CD4-positive, CD25-positive, alpha-beta regulatory T cell (primary cell): ENCODE data around the gene TMEM272. TPM values are rescaled to one million over a fixed set of nuclear protein-coding genes. Genes with fewer than 3 reads are reported as not detected.

Source experiments
- ATAC-seq, 2 donors: fragments of 150-1000 bp; cut with Tn5 transposase; one replicate each; pipeline ENCODE4 v1.10.0; 2021; ENCODE audit warnings: low read depth in 2 of 2, moderate number of reproducible peaks in 2 of 2, moderate library complexity in 1 of 2
- DNase-seq, 3 donors: peaks; one replicate each; pipeline versions ENCODE4 v3.0.0 to v3.0.0-alpha.2; 2012 to 2022; ENCODE audit warnings: mixed read lengths in 1 of 3
- H3K27ac ChIP-seq: one replicate; pipeline ENCODE4 v1.7.0; 2013; ENCODE audit warnings: mild to moderate bottlenecking, low read length; ENCODE audit not compliant: insufficient read depth, poor library complexity, severe bottlenecking
- H3K27me3 ChIP-seq: one replicate; pipeline ENCODE4 v1.7.0; 2013; ENCODE audit warnings: low read length; ENCODE audit not compliant: control insufficient read depth, insufficient read depth
- H3K36me3 ChIP-seq: one replicate; pipeline ENCODE4 v1.7.0; 2013; ENCODE audit warnings: mild to moderate bottlenecking, low read length, moderate library complexity; ENCODE audit not compliant: control insufficient read depth, insufficient read depth
- H3K4me1 ChIP-seq: 2 replicates; pipeline ENCODE4 v1.7.0; 2013; ENCODE audit warnings: mild to moderate bottlenecking, low read length; ENCODE audit not compliant: insufficient read depth, control insufficient read depth, poor library complexity, severe bottlenecking
- H3K4me3 ChIP-seq: one replicate; pipeline ENCODE4 v1.7.0; 2013; ENCODE audit warnings: low read depth, mild to moderate bottlenecking, low read length, moderate library complexity
- H3K9me3 ChIP-seq, 2 experiments: 1 replicate in 1 of 2; 2 replicates in 1 of 2; pipeline ENCODE4 v1.7.0; 2013; ENCODE audit warnings: low read length in 2 of 2, mild to moderate bottlenecking in 1 of 2, moderate library complexity in 1 of 2; ENCODE audit not compliant: control insufficient read depth in 2 of 2
- H3K27ac Mint-ChIP-seq, 3 donors: one replicate each; pipeline ENCODE4 v1.8.0; 2020 to 2022; ENCODE audit warnings: mild to moderate bottlenecking in 3 of 3, mixed read lengths in 3 of 3, moderate library complexity in 2 of 3
- H3K27me3 Mint-ChIP-seq: one replicate; pipeline ENCODE4 v1.8.0; 2022; ENCODE audit warnings: mild to moderate bottlenecking, mixed read lengths
- H3K36me3 Mint-ChIP-seq: one replicate; pipeline ENCODE4 v1.8.0; 2020; ENCODE audit warnings: mixed read lengths
- H3K4me1 Mint-ChIP-seq, 4 donors: one replicate each; pipeline ENCODE4 v1.8.0; 2020 to 2022; ENCODE audit warnings: mixed read lengths in 4 of 4, mild to moderate bottlenecking in 1 of 4
- H3K4me3 Mint-ChIP-seq, 4 donors: one replicate each; pipeline ENCODE4 v1.8.0; 2020 to 2022; ENCODE audit warnings: mild to moderate bottlenecking in 4 of 4, mixed read lengths in 4 of 4, moderate library complexity in 3 of 4
- H3K9me3 Mint-ChIP-seq, 7 donors: one replicate each; pipeline ENCODE4 v1.8.0; 2020 to 2022; ENCODE audit warnings: mixed read lengths in 7 of 7, mild to moderate bottlenecking in 3 of 7, moderate library complexity in 2 of 7
- polyA plus RNA-seq, 4 donors: library from polyadenylated mRNA; unstranded; fragments of 300-500 nt; fragmentation: Illumina TruSeq; gene quantifications; one replicate each; pipeline ENCODE4 v1.2.3, GENCODE V29; 2021
- total RNA-seq: library from RNA; stranded (reverse); gene quantifications from one replicate; pipeline ENCODE4 v1.2.3, GENCODE V29; 2022

Gene TMEM272
- total and polyA plus RNA-seq, 5 donors from 2014 or later, result 0.13 to 3.3 (median 0.32) TPM; not detected in 1

DNA sequence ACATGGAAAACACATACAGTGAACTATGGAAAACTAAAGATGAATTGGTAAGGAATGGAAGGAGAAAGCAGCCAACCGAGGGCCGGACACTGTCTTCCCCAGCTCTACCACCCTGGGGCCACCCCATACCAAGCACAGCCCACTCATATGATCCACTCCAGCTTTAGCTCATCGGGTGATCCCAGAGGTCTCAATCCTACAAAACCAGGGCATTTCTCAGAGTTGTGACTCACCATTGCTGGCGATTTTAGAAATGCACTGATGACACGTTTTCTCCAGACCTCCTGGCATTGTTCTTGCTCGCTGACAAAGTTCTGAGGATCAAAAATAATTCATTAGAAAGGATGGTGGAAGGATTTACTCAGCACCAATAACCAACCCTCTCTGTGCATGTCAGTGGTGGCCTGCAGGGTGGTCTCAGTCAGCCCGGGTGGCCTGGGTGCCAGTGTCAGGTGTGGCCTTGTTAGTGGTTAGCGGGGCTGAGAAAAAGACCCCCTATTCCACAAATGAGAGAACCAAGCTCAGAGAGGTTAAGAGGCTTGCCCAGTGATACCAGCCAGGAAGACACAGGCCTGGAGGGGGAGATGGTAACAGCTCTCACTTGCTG, 6.6 kb downstream of the TMEM272 start:
- Histone ChIP-seq H3K27ac (no peak overlapping the region), H3K36me3 (no peaks in the 10 kb centered on the region), H3K4me1 (no peaks in the 10 kb centered on the region), H3K27me3 (peaks cover 2% of the 10 kb centered on the region), H3K4me3 (no peak overlapping the region), H3K9me3 (no peaks in the 10 kb centered on the region)
- no peak for DNase-seq
- peaks cover 0 to 10% (median 2%) of the 10 kb centered on the region in 4 donors for H3K4me1 Mint-ChIP-seq
- H3K36me3 Mint-ChIP-seq, result no peaks in the 10 kb centered on the region
- H3K27ac Mint-ChIP-seq, result no peak overlapping the region
- ATAC-seq, result no peak
- no peak overlapping the region for H3K4me3 Mint-ChIP-seq
- no peaks in the 10 kb centered on the region for H3K9me3 Mint-ChIP-seq
- H3K27me3 Mint-ChIP-seq, result peaks cover 14% of the 10 kb centered on the region

DNA sequence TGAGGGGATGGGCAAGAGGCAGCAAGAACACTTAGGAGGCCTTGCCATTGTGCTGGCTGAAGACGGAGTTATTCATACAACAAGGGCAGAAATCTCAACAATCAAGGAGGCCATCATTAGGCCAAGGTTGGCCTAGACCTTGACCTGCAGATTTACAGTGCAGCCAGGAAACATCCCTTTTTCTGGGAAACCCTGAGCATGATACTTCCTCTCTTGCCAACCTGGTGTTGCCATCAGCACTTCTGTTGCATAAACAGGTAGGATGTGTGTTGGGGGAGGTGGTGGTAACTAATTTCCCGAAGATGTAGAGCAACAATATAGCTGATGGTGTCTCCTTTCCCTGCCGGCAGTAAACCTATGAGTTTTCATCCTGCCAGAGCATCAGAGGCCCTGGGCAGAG, 8.0 kb downstream of the TMEM272 start:
- H3K27me3 ChIP-seq, result no peaks in the 10 kb centered on the region
- H3K36me3 Mint-ChIP-seq, result no peaks in the 10 kb centered on the region
- H3K27me3 Mint-ChIP-seq, result peaks cover 17% of the 10 kb centered on the region
- H3K27ac ChIP-seq, result no peak overlapping the region
- no peak overlapping the region for H3K27ac Mint-ChIP-seq
- no peaks in the 10 kb centered on the region for H3K4me1 ChIP-seq
- no peaks in the 10 kb centered on the region for H3K9me3 ChIP-seq
- peaks cover 6 to 20% (median 9%) of the 10 kb centered on the region in 4 donors for H3K4me1 Mint-ChIP-seq
- no peak overlapping the region for H3K4me3 Mint-ChIP-seq
- ATAC-seq (no peak), DNase-seq (no peak)
- no peak overlapping the region for H3K4me3 ChIP-seq
- no peaks in the 10 kb centered on the region for H3K36me3 ChIP-seq
- no peaks in the 10 kb centered on the region for H3K9me3 Mint-ChIP-seq

DNA sequence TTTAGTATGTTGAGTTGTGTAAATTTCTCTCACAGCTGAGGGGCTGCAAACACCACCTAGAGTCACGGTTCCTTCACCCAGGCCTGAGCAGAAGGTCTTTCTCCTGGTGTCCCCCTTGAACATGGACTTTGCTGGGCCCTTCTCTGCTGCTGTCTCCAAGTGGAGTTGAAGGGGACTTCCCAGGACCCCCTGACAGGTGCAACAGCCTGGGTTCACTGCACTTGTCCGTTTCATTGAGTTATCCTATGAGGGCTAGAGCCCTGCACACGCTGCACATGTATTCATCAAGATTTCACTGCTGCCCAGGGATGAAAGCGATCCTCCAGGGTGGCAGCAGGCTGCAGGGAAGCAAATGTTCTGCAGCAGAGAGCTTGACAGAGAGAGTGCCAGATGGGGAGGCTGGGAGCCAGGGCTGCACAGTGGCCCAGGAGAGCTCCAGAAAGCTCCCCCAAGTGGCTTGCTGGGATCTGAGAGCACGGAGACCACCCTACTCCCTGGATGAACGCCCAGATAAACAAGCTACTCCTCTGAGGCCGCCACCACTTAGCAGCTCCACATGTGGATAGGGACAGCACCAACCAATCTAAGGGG, 10.3 kb downstream of the TMEM272 start:
- no peaks in the 10 kb centered on the region for H3K9me3 ChIP-seq
- no peak for ATAC-seq
- Mint-ChIP-seq H3K36me3 (no peaks in the 10 kb centered on the region), H3K27ac (no peak overlapping the region), H3K27me3 (peaks cover 17% of the 10 kb centered on the region), H3K4me3 (no peak overlapping the region), H3K9me3 (no peaks in the 10 kb centered on the region), H3K4me1 (peaks cover 11 to 36% (median 13%) of the 10 kb centered on the region in 4 donors)
- H3K36me3 ChIP-seq, result no peaks in the 10 kb centered on the region
- H3K4me3 ChIP-seq, result no peak overlapping the region
- DNase-seq, result no peak
- no peaks in the 10 kb centered on the region for H3K4me1 ChIP-seq
- no peak overlapping the region for H3K27ac ChIP-seq
- H3K27me3 ChIP-seq, result no peaks in the 10 kb centered on the region

DNA sequence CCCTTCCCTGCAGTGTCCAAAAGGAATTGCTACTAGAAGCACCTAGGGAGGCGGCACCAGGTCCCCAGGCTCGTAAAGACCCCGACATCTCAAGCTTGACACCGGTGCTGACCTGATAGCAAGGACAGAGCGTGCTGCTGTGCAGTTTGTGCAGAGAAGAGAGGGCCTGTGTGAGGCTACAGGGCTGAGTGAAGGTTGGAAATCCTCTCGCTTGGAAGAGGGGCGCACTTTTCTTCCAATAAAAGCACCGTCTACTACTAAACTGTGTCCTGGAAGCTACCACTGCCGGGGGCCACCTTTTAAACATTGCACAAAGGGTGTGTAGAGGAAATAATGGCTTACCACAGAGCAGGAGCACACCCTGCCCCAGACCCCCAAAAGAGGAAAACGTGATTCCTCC, 11.0 kb downstream of the TMEM272 start:
- Histone ChIP-seq H3K4me1 (no peaks in the 10 kb centered on the region), H3K36me3 (no peaks in the 10 kb centered on the region), H3K4me3 (no peak overlapping the region), H3K27ac (no peak overlapping the region), H3K27me3 (no peaks in the 10 kb centered on the region), H3K9me3 (no peaks in the 10 kb centered on the region)
- H3K36me3 Mint-ChIP-seq, result no peaks in the 10 kb centered on the region
- DNase-seq, result no peak
- no peaks in the 10 kb centered on the region for H3K9me3 Mint-ChIP-seq
- H3K27ac Mint-ChIP-seq, result no peak overlapping the region
- H3K4me3 Mint-ChIP-seq, result no peak overlapping the region
- H3K4me1 Mint-ChIP-seq, result peaks cover 11 to 43% (median 13%) of the 10 kb centered on the region in 4 donors
- peaks cover 12% of the 10 kb centered on the region for H3K27me3 Mint-ChIP-seq
- no peak for ATAC-seq

DNA sequence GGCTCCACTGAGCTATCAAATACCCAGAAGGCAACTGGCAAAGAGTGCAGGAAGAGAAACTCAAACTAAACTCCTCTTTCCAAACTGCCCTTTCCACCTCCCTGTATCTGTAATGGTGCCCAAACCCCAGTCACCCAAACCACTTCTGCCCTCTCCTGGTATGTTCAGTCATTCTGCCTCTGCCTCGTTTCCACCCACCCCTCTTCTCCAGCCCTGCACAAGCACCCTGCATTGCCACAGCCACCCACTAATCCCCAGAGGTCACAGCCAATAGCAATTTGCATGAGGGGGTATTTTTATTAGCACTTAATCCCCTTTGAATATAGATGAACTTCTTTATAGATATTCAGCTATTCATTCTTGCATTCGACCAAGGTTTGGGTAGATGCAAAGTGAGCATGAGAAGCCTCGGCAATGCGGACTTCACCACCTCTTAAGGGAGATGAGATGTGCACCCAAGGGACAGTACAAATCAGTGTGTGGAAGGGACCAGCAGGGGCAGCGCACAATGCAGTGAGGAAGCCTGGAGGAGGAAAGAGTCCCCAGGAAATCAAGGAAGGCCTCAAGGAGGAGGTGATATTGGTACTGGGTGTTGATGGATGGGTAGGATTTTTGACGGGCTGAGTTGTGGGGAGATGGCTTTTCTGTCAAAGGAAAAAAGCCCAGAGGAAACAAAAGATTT, 12.4 kb downstream of the TMEM272 start:
- no peaks in the 10 kb centered on the region for H3K36me3 ChIP-seq
- Mint-ChIP-seq H3K27me3 (peaks cover 12% of the 10 kb centered on the region), H3K27ac (peak overlapping the region; percentile 45 to 85 (median 50)), H3K36me3 (no peaks in the 10 kb centered on the region), H3K4me1 (peaks cover 11 to 53% (median 15%) of the 10 kb centered on the region in 4 donors), H3K9me3 (no peaks in the 10 kb centered on the region), H3K4me3 (peak overlapping the region in 3 of 4 donors; percentile 22 to 39 (median 29))
- H3K9me3 ChIP-seq, result no peaks in the 10 kb centered on the region
- H3K27me3 ChIP-seq, result no peaks in the 10 kb centered on the region
- peaks cover 13% of the 10 kb centered on the region for H3K4me1 ChIP-seq
- ATAC-seq (peak; percentile 95 to 96), DNase-seq (peak; percentile 46 to 77 (median 77))
- H3K27ac ChIP-seq, result no peak overlapping the region
- peak overlapping the region; percentile 14 for H3K4me3 ChIP-seq

DNA sequence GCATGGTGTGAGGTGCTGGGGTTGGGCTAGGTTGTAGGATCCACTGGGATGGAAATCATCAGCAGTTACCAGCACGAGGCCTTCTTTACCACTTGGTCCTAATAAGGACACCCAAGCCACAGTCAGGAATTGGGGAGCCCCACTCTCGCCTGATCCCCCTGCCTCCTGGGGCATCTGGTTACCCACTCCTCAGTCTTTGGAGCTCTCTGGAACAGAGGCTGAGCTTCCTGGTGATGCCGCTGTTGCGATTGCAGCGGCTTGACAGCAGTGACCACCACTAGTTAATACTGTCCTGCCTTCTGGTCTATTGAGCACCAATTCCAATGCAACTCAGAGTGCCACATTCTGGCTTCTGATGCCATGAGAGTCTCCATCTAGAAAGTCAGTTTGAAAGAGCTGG, 13.5 kb downstream of the TMEM272 start:
- peak overlapping the region in 1 of 4 donors; percentile 22 for H3K4me3 Mint-ChIP-seq
- Histone ChIP-seq H3K4me1 (peaks cover 24% of the 10 kb centered on the region), H3K9me3 (no peaks in the 10 kb centered on the region), H3K4me3 (no peak overlapping the region), H3K27ac (no peak overlapping the region), H3K27me3 (no peaks in the 10 kb centered on the region), H3K36me3 (no peaks in the 10 kb centered on the region)
- DNase-seq, result no peak
- peaks cover 12% of the 10 kb centered on the region for H3K27me3 Mint-ChIP-seq
- no peaks in the 10 kb centered on the region for H3K9me3 Mint-ChIP-seq
- H3K4me1 Mint-ChIP-seq, result peaks cover 18 to 56% (median 24%) of the 10 kb centered on the region in 4 donors
- no peak for ATAC-seq
- H3K36me3 Mint-ChIP-seq, result no peaks in the 10 kb centered on the region
- H3K27ac Mint-ChIP-seq, result peak overlapping the region in 1 of 3 donors; percentile 74

DNA sequence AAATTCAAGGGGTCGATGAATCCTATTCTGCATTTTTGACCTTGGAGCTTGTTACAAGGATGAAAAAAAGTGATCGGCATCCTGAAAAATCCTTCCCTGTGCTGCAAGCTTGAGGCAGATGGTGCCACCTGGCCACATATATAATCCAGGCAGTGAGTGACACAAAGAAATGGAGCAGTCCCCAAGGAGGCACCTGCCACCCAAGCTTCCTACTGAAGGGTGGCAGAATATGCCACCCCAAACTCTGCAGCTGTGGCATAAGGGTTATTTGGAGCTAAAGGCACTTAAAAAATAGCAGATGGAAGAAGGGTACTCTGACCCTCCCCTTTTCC, 15.4 kb downstream of the TMEM272 start:
- no peaks in the 10 kb centered on the region for H3K36me3 ChIP-seq
- peak overlapping the region in 2 of 3 donors; percentile 86 to 98 for H3K27ac Mint-ChIP-seq
- H3K9me3 ChIP-seq, result no peaks in the 10 kb centered on the region
- no peak overlapping the region for H3K4me3 ChIP-seq
- no peak overlapping the region for H3K27ac ChIP-seq
- no peaks in the 10 kb centered on the region for H3K9me3 Mint-ChIP-seq
- H3K4me3 Mint-ChIP-seq, result peak overlapping the region in 2 of 4 donors; percentile 22 to 57
- no peaks in the 10 kb centered on the region for H3K27me3 ChIP-seq
- H3K36me3 Mint-ChIP-seq, result no peaks in the 10 kb centered on the region
- H3K4me1 ChIP-seq, result peaks cover 44% of the 10 kb centered on the region
- DNase-seq (no peak), ATAC-seq (no peak)
- H3K27me3 Mint-ChIP-seq, result peaks cover 10% of the 10 kb centered on the region
- peaks cover 16 to 75% (median 37%) of the 10 kb centered on the region in 4 donors for H3K4me1 Mint-ChIP-seq
